Loucy (cell line): Measurements from ENCODE around the gene ZSCAN32.
A peak's percentile ranks its signal among the peaks of the same experiment; 100 is the strongest.

Experiments
- H2AFZ ChIP-seq: fragments of 200-600 bp; sonication (generic); 2 replicates; pipeline ENCODE4 v1.6.0; 2016; ENCODE audit warnings: antibody characterized with exemption, mild to moderate bottlenecking, low read length, moderate library complexity
- H3F3A ChIP-seq: fragments of 200-600 bp; 2 replicates; pipeline ENCODE4 v1.6.0; 2016; ENCODE audit warnings: antibody characterized with exemption, low read depth, mild to moderate bottlenecking
- H3K27me3 ChIP-seq: fragments of 200-600 bp; sonication (generic); 2 replicates; pipeline ENCODE4 v1.6.1; 2014; ENCODE audit warnings: low read length, mild to moderate bottlenecking; ENCODE audit not compliant: insufficient read depth, poor library complexity, severe bottlenecking
- H3K36me3 ChIP-seq: fragments of 200-600 bp; sonication (generic); 2 replicates; pipeline ENCODE4 v1.6.1; 2016; ENCODE audit warnings: low read length; ENCODE audit not compliant: insufficient read depth
- H3K4me1 ChIP-seq: fragments of 200-600 bp; sonication (generic); 2 replicates; pipeline ENCODE4 v1.5.1; 2014; ENCODE audit warnings: low read length, mild to moderate bottlenecking; ENCODE audit not compliant: insufficient read depth, poor library complexity, severe bottlenecking
- H3K4me2 ChIP-seq: fragments of 200-600 bp; sonication (generic); 2 replicates; pipeline ENCODE4 v1.6.0; 2014; ENCODE audit warnings: antibody characterized with exemption, low read length, low read depth, mild to moderate bottlenecking; ENCODE audit not compliant: poor library complexity, severe bottlenecking
- H3K4me3 ChIP-seq: fragments of 200-600 bp; sonication (generic); 2 replicates; pipeline ENCODE4 v1.5.1; 2014; ENCODE audit warnings: low read length, mild to moderate bottlenecking, mixed read lengths; ENCODE audit not compliant: poor library complexity, severe bottlenecking
- H3K79me2 ChIP-seq: fragments of 200-600 bp; sonication (generic); 2 replicates; pipeline ENCODE4 v1.6.1; 2014; ENCODE audit warnings: low read length; ENCODE audit not compliant: insufficient read depth
- H3K9ac ChIP-seq: fragments of 200-600 bp; sonication (generic); 2 replicates; pipeline ENCODE4 v1.6.0; 2014; ENCODE audit warnings: mild to moderate bottlenecking, low read depth, low read length, moderate library complexity; ENCODE audit not compliant: poor library complexity, severe bottlenecking
- H3K9me2 ChIP-seq: fragments of 200-600 bp; sonication (generic); replicated peaks from 2 replicates; pipeline ENCODE4 v1.6.1; 2016; ENCODE audit warnings: low read depth, low read length, mixed read lengths
- H3K9me3 ChIP-seq: fragments of 200-600 bp; sonication (generic); 2 replicates; pipeline ENCODE4 v1.6.1; 2014; ENCODE audit warnings: mild to moderate bottlenecking, antibody characterized with exemption, low read length, low read depth; ENCODE audit not compliant: insufficient read depth
- H4K20me1 ChIP-seq: fragments of 200-600 bp; sonication (generic); 2 replicates; pipeline ENCODE4 v1.6.0; 2014; ENCODE audit warnings: antibody characterized with exemption, low read length, mild to moderate bottlenecking; ENCODE audit not compliant: insufficient read depth, poor library complexity, severe bottlenecking
- CTCF ChIP-seq: fragments of 200-600 bp; sonication (generic); conservative IDR thresholded peaks from 2 replicates; pipeline ENCODE4 v1.5.1; 2014; ENCODE audit warnings: mild to moderate bottlenecking, antibody characterized with exemption, low read length
- EZH2phosphoT487 ChIP-seq: fragments of 200-600 bp; IDR thresholded peaks from 2 replicates; pipeline ENCODE4 v1.6.1; 2018; ENCODE audit warnings: antibody characterized with exemption, mild to moderate bottlenecking, moderate library complexity, borderline replicate concordance

Gene ZSCAN32

GRCh38 chr16:3400779-3401688 lies at the start of gene ZSCAN32, which contains the start of gene ZNF174:
ZSCAN32 (minus strand) TSS chr16:3401004; CDS start chr16:3397557, 3,447 bp downstream.
ZNF174 (plus strand) TSS chr16:3401215; CDS start chr16:3402005, 790 bp downstream.
- Histone ChIP-seq H3K4me2 (peak within 1 kb of the TSS; percentile 84), H3K79me2 (peaks cover 33% of the 10 kb centered on the region), H4K20me1 (no peaks in the 10 kb centered on the region), H3K27me3 (no peaks in the 10 kb centered on the region), H3K9ac (peak within 1 kb of the TSS; percentile 86), H3K9me3 (no peaks in the 10 kb centered on the region), H3K36me3 (no peaks in the 10 kb centered on the region), H2AFZ (peak within 1 kb of the TSS; percentile 82), H3K4me1 (peaks cover 4% of the 10 kb centered on the region), H3F3A (no peaks in the 10 kb centered on the region), H3K9me2 (no peaks in the 10 kb centered on the region), H3K4me3 (peak within 1 kb of the TSS; percentile 98)
- TF ChIP-seq CTCF (no peak), EZH2phosphoT487 (no peak)

GRCh38 chr16:3444032-3444388 lies 43.2 kb upstream of the ZSCAN32 start:
- peak overlapping the region; percentile 95 for H3K9ac ChIP-seq
- H3K27me3 ChIP-seq = no peaks in the 10 kb centered on the region
- H3K4me2 ChIP-seq = peak overlapping the region; percentile 93
- no peaks in the 10 kb centered on the region for H3F3A ChIP-seq
- no peak for TF ChIP-seq CTCF
- no peak for TF ChIP-seq EZH2phosphoT487
- H3K9me3 ChIP-seq = no peaks in the 10 kb centered on the region
- H3K4me3 ChIP-seq = peak overlapping the region; percentile 95
- peak overlapping the region; percentile 61 for H2AFZ ChIP-seq
- no peaks in the 10 kb centered on the region for H3K9me2 ChIP-seq
- peaks cover 49% of the 10 kb centered on the region for H3K79me2 ChIP-seq
- H4K20me1 ChIP-seq = peaks cover 10% of the 10 kb centered on the region
- H3K4me1 ChIP-seq = no peaks in the 10 kb centered on the region
- H3K36me3 ChIP-seq = no peaks in the 10 kb centered on the region

- Histone ChIP-seq H3K9me2 (no peaks in the 10 kb centered on the region), H3K9me3 (no peaks in the 10 kb centered on the region), H3K36me3 (no peaks in the 10 kb centered on the region), H3F3A (no peaks in the 10 kb centered on the region), H2AFZ (peak within 1 kb of the TSS; percentile 73), H3K4me1 (no peaks in the 10 kb centered on the region), H3K27me3 (no peaks in the 10 kb centered on the region), H3K79me2 (peaks cover 51% of the 10 kb centered on the region), H3K4me2 (peak within 1 kb of the TSS; percentile 93), H3K9ac (peak within 1 kb of the TSS; percentile 95), H4K20me1 (peaks cover 10% of the 10 kb centered on the region), H3K4me3 (peak within 1 kb of the TSS; percentile 95)
- TF ChIP-seq CTCF = no peak
- no peak for TF ChIP-seq EZH2phosphoT487
These were observed 42.6 kb upstream of the ZSCAN32 start, which contains the start of the genes NAA60 and ZNF597 for GRCh38 chr16:3443108-3444031. NAA60 (plus strand) TSS chr16:3443680; CDS start chr16:3476228, 32,548 bp downstream. ZNF597 (minus strand) TSS chr16:3443504; CDS start chr16:3443153, 351 bp downstream.
